Esophagus muscularis mucosa (tissue), 4 donors: Measurements from ENCODE around the gene MAN2B1.

Experiments used
- EP300 ChIP-seq: sonication (generic); formaldehyde crosslinking; IDR thresholded peaks from one replicate; pipeline ENCODE4 v1.6.1; 2017; ENCODE audit warnings: antibody characterized with exemption
- POLR2A ChIP-seq: fragments of 450-650 bp; IDR thresholded peaks from one replicate; pipeline ENCODE4 v1.6.1; 2017; ENCODE audit warnings: antibody characterized with exemption, moderate library complexity, mild to moderate bottlenecking, low read depth
- TF ChIP-seq, protein P1 (sequence below), 3 experiments: fragments of 200-600 bp in 2 of 3; fragments of 450-650 bp in 1 of 3; sonication (generic) in 2 of 3; IDR thresholded peaks; one replicate each; pipeline ENCODE4 v1.5.1; 2017 to 2019; ENCODE audit warnings: antibody characterized with exemption in 3 of 3, mild to moderate bottlenecking in 2 of 3, moderate library complexity in 1 of 3

DNA sequence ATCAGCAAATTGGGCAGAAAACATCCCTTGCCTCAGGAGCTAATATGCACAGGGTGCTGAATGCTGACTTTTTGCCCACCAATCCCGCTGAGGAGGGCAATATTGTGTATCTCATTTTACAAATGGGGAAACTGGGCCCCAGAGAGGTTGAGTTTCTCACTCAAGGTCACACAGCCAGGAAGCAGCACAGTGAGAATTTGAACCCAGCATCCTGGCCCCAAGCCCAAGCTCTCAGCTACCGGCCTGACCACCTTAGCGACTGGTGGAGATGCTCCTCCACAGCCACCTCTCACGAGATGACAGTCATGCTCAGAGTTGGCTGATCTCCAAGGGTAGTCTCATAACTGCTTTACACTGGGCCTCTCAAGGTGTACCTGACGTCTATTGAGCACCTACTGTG is 26.4 kb upstream of the MAN2B1 start:
- no peak for TF ChIP-seq POLR2A
- TF ChIP-seq, protein P1, sequence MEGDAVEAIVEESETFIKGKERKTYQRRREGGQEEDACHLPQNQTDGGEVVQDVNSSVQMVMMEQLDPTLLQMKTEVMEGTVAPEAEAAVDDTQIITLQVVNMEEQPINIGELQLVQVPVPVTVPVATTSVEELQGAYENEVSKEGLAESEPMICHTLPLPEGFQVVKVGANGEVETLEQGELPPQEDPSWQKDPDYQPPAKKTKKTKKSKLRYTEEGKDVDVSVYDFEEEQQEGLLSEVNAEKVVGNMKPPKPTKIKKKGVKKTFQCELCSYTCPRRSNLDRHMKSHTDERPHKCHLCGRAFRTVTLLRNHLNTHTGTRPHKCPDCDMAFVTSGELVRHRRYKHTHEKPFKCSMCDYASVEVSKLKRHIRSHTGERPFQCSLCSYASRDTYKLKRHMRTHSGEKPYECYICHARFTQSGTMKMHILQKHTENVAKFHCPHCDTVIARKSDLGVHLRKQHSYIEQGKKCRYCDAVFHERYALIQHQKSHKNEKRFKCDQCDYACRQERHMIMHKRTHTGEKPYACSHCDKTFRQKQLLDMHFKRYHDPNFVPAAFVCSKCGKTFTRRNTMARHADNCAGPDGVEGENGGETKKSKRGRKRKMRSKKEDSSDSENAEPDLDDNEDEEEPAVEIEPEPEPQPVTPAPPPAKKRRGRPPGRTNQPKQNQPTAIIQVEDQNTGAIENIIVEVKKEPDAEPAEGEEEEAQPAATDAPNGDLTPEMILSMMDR (IDR thresholded peaks at IDR 0.05): no peak
- TF ChIP-seq EP300: no peak
